ENCODE results near the gene JSRP1.

Gene JSRP1

GRCh38 chr19:2255982-2256685 is at the start of gene JSRP1:
Gene JSRP1, minus strand, starts transcription at chr19:2256417. Its CDS starts 1,103 bp downstream, at chr19:2255314.
- no peak for DNase-seq (ENCODE audit: low read depth in 3 of 3, low spot score in 1 of 3)

GRCh38 chr19:2305452-2306280 is 49.4 kb upstream of the JSRP1 start:
- no peak for DNase-seq (ENCODE audit: low read depth in 3 of 3, low spot score in 1 of 3)

GRCh38 chr19:2303211-2303798 is 47.1 kb upstream of the JSRP1 start:
- no peak for DNase-seq (ENCODE audit: low read depth in 3 of 3, low spot score in 1 of 3)

- no peak for DNase-seq (ENCODE audit: low read depth in 3 of 3, low spot score in 1 of 3)
Measured at GRCh38 chr19:2302319-2303210, 46.3 kb upstream of the JSRP1 start.

- no peak for DNase-seq (ENCODE audit: low read depth in 3 of 3, low spot score in 1 of 3)
Measured at GRCh38 chr19:2300533-2300932, 44.3 kb upstream of the JSRP1 start.

GRCh38 chr19:2296141-2296540 is 39.9 kb upstream of the JSRP1 start:
- no peak for DNase-seq (ENCODE audit: low read depth in 3 of 3, low spot score in 1 of 3)

GRCh38 chr19:2294687-2295335 is 38.6 kb upstream of the JSRP1 start:
- DNase-seq (ENCODE audit: low read depth in 3 of 3, low spot score in 1 of 3): no peak

- no peak for DNase-seq (ENCODE audit: low read depth in 3 of 3, low spot score in 1 of 3)
Measured at GRCh38 chr19:2291185-2291751, 35.1 kb upstream of the JSRP1 start.

- no peak for DNase-seq (ENCODE audit: low read depth in 3 of 3, low spot score in 1 of 3)
Measured at GRCh38 chr19:2290441-2291184, 34.4 kb upstream of the JSRP1 start.

GRCh38 chr19:2289714-2290435 is 33.7 kb upstream of the JSRP1 start:
- DNase-seq (ENCODE audit: low read depth in 3 of 3, low spot score in 1 of 3): no peak

GRCh38 chr19:2288818-2289713 is 32.8 kb upstream of the JSRP1 start:
- no peak for DNase-seq (ENCODE audit: low read depth in 3 of 3, low spot score in 1 of 3)

- no peak for DNase-seq (ENCODE audit: low read depth in 3 of 3, low spot score in 1 of 3)
Measured at GRCh38 chr19:2288338-2288817, 32.2 kb upstream of the JSRP1 start.

- DNase-seq (ENCODE audit: low read depth in 3 of 3, low spot score in 1 of 3): no peak
Measured at GRCh38 chr19:2287585-2288337, 31.5 kb upstream of the JSRP1 start.

- no peak for DNase-seq (ENCODE audit: low read depth in 3 of 3, low spot score in 1 of 3)
Measured at GRCh38 chr19:2286402-2287140, 30.4 kb upstream of the JSRP1 start.

GRCh38 chr19:2283835-2284507 is 27.8 kb upstream of the JSRP1 start:
- DNase-seq (ENCODE audit: low read depth in 3 of 3, low spot score in 1 of 3): no peak

- DNase-seq (ENCODE audit: low read depth in 3 of 3, low spot score in 1 of 3): no peak
Measured at GRCh38 chr19:2282862-2283237, 26.6 kb upstream of the JSRP1 start.
